HepG2 (cell line): ENCODE data around the gene SNAI1. TPM values are rescaled to one million over a fixed set of nuclear protein-coding genes. Genes with fewer than 3 reads are reported as not detected.

Source experiments
- ATAC-seq: fragments of 200-7000 bp; cut with Tn5 transposase; 3 replicates; pipeline ENCODE4 v1.9.1; 2020; ENCODE audit warnings: mild to moderate bottlenecking, moderate library complexity
- BruUV-seq: library from RNA; stranded (reverse); fragments of 400-500 nt; replicated peaks from 2 replicates; lab custom pipeline; 2021; lab: Mats Ljungman, UMichigan
- CTCF ChIA-PET: fragments of 300-600 bp; formaldehyde crosslinking; extraction: SDS; loops from one replicate; lab custom pipeline; 2021; ENCODE audit warnings: low total read pairs, inconsistent platforms, low intra/inter-chr PET ratio; lab: Yijun Ruan, JAX
- POLR2A ChIA-PET: fragments of 350-600 bp; sonication (Branson Sonifier 250); formaldehyde crosslinking; loops from one replicate; lab custom pipeline; 2020; ENCODE audit warnings: antibody characterized with exemption, inconsistent platforms; lab: Yijun Ruan, JAX
- DNase-seq: peaks from one replicate; pipeline ENCODE4 v3.0.0-alpha.2; 2015; ENCODE audit warnings: low spot score
- FAIRE-seq: peaks from 3 replicates; lab custom pipeline; 2011; peaks lifted over from hg19 to GRCh38; lab: Jason Lieb, UNC
- H2AFZ ChIP-seq: one replicate; pipeline ENCODE4 v1.6.1; 2011; ENCODE audit warnings: low read length, inconsistent platforms
- H3K27ac ChIP-seq: fragments of 300-600 bp; 3 replicates; pipeline ENCODE4 v1.8.0; 2011; ENCODE audit warnings: mixed run types, mild to moderate bottlenecking, mixed read lengths, low read length, inconsistent platforms; ENCODE audit not compliant: insufficient read depth; ENCODE audit errors: extremely low read length
- H3K27me3 ChIP-seq, 2 experiments: fragments of 200-600 bp in 1 of 2; 2 replicates in 1 of 2; 3 replicates in 1 of 2; pipeline versions ENCODE4 v1.6.0 to v1.8.0; 2011; ENCODE audit warnings: low read length in 2 of 2, mild to moderate bottlenecking in 2 of 2, moderate library complexity in 2 of 2, inconsistent platforms in 1 of 2; ENCODE audit not compliant: insufficient read depth in 2 of 2, control insufficient read depth in 1 of 2
- H3K36me3 ChIP-seq, 2 experiments: fragments of 200-600 bp in 1 of 2; replicated peaks in 1 of 2; 2 replicates in 1 of 2; 3 replicates in 1 of 2; pipeline versions ENCODE4 v1.5.1 to v1.8.0; 2011; ENCODE audit warnings: low read length in 2 of 2, inconsistent platforms in 1 of 2; ENCODE audit not compliant: insufficient read depth in 2 of 2, control insufficient read depth in 1 of 2
- H3K4me1 ChIP-seq: 2 replicates; pipeline ENCODE4 v1.5.1; 2012; ENCODE audit warnings: low read length, inconsistent platforms; ENCODE audit not compliant: insufficient read depth
- H3K4me2 ChIP-seq: 2 replicates; pipeline ENCODE4 v1.6.0; 2011; ENCODE audit warnings: low read depth, low read length, inconsistent platforms
- H3K4me3 ChIP-seq, 3 experiments: fragments of 200-600 bp in 1 of 3; sonication (generic), shearing (Covaris generic) in 1 of 3; replicated peaks in 1 of 3; 2 replicates each; pipeline ENCODE4 v1.5.1; 2011 to 2016; ENCODE audit warnings: low read length in 3 of 3, inconsistent platforms in 2 of 3, low read depth in 2 of 3, mild to moderate bottlenecking in 2 of 3, control low read depth in 1 of 3, mixed read lengths in 1 of 3; ENCODE audit not compliant: insufficient read depth in 1 of 3
- H3K79me2 ChIP-seq: one replicate; pipeline ENCODE4 v1.6.1; 2011; ENCODE audit warnings: low read length, inconsistent platforms; ENCODE audit not compliant: insufficient read depth
- H3K9ac ChIP-seq: 2 replicates; pipeline ENCODE4 v1.6.0; 2011; ENCODE audit warnings: mild to moderate bottlenecking, low read depth, low read length, inconsistent platforms; ENCODE audit not compliant: insufficient read depth
- H3K9me3 ChIP-seq: 2 replicates; pipeline ENCODE4 v1.5.1; 2012; ENCODE audit warnings: mild to moderate bottlenecking, low read length
- H4K20me1 ChIP-seq: 2 replicates; pipeline ENCODE4 v1.6.0; 2011; ENCODE audit warnings: inconsistent platforms, mild to moderate bottlenecking, low read length, moderate library complexity; ENCODE audit not compliant: insufficient read depth
- ATF7-NPFF ChIP-seq: sonication (generic); formaldehyde crosslinking; IDR thresholded peaks from 2 replicates; pipeline ENCODE4 v1.8.1; 2023; ENCODE audit warnings: mild to moderate bottlenecking, low read depth, missing genetic modification reagents, moderate library complexity
- ATM ChIP-seq: fragments of 450-650 bp; IDR thresholded peaks from 2 replicates; pipeline ENCODE4 v1.7.1; 2017; ENCODE audit warnings: mild to moderate bottlenecking, borderline replicate concordance
- CBX1 ChIP-seq: IDR thresholded peaks from one replicate; pipeline ENCODE4 v1.6.1; 2016; ENCODE audit warnings: antibody characterized with exemption, low read depth
- HINFP ChIP-seq: sonication (generic); formaldehyde crosslinking; IDR thresholded peaks from 2 replicates; pipeline ENCODE4 v1.4.0; 2020; ENCODE audit warnings: low read depth, mild to moderate bottlenecking, missing genetic modification reagents
- ISX ChIP-seq: sonication (generic); formaldehyde crosslinking; conservative IDR thresholded peaks from 2 replicates; pipeline ENCODE4 v1.5.0; 2020; ENCODE audit warnings: missing genetic modification reagents
- NFRKB ChIP-seq: fragments of 450-650 bp; IDR thresholded peaks from 2 replicates; pipeline ENCODE4 v1.6.1; 2017
- NFYC ChIP-seq: IDR thresholded peaks from 2 replicates; pipeline ENCODE4 v1.6.1; 2016; ENCODE audit warnings: missing genetic modification reagents, missing compliant biosample characterization
- SATB2 ChIP-seq: sonication (generic); formaldehyde crosslinking; IDR thresholded peaks from 2 replicates; pipeline ENCODE4 v1.5.0; 2020; ENCODE audit warnings: missing genetic modification reagents
- SETDB1 ChIP-seq: sonication (generic); formaldehyde crosslinking; IDR thresholded peaks from 2 replicates; pipeline ENCODE4 v1.5.1; 2020; ENCODE audit warnings: missing genetic modification reagents, mild to moderate bottlenecking, borderline replicate concordance
- ZFP91 ChIP-seq: sonication (generic); formaldehyde crosslinking; IDR thresholded peaks from 2 replicates; pipeline ENCODE4 v1.9.0; 2022; ENCODE audit warnings: missing genetic modification reagents, mild to moderate bottlenecking, borderline replicate concordance
- ZHX1 ChIP-seq: sonication (generic); formaldehyde crosslinking; IDR thresholded peaks from 2 replicates; pipeline ENCODE4 v1.8.1; 2022; ENCODE audit warnings: low read depth, mild to moderate bottlenecking, missing genetic modification reagents
- ZNF768 ChIP-seq: sonication (generic); formaldehyde crosslinking; IDR thresholded peaks from 2 replicates; pipeline ENCODE4 v1.4.0; 2020; ENCODE audit warnings: missing genetic modification reagents
- WGBS: methylation state at CpG from one replicate; pipeline ENCODE4 v1.1.6; 2017; ENCODE audit warnings: low lambda C conversion rate; 5-methylcytosine and 5-hydroxymethylcytosine counted together
- in situ Hi-C: cut with HindIII; loops from 2 replicates; pipeline ENCODE4 v1.10.0; 2017; ENCODE audit warnings: low pct_unique_long_range_greater_than_20kb; ENCODE audit not compliant: extremely low pct_ligation_motif_present
- intact Hi-C: fragments of 100-400 bp; cut with micrococcal nuclease; formaldehyde crosslinking; loops from one replicate; pipeline ENCODE4 v1.10.0; 2022; ENCODE audit not compliant: unreplicated experiment
- polyA plus RNA-seq, 8 experiments: library from polyadenylated mRNA; depleted of rRNA in 3 of 8; stranded (reverse) in 7 of 8; unstranded in 1 of 8; fragments of >200 nt; fragmentation: Illumina TruSeq in 4 of 8; extraction: Trizol in 4 of 8; gene quantifications; 2 replicates each; pipeline versions ENCODE4 v1.2.1 to v1.2.3, GENCODE V29; 2011 to 2016; ENCODE audit warnings: low read depth in 4 of 8, missing spikeins in 1 of 8, mixed read lengths in 1 of 8; ENCODE audit not compliant: insufficient read depth in 1 of 8
- total RNA-seq, 5 experiments: library from RNA; depleted of rRNA; stranded (reverse); fragments of >200 nt; fragmentation: Illumina TruSeq; extraction: Trizol; gene quantifications; 2 replicates each; pipeline ENCODE4 v1.2.3, GENCODE V29; 2016; ENCODE audit warnings: low read depth in 1 of 5
- TF ChIP-seq, protein P1 (sequence below): sonication (generic); formaldehyde crosslinking; conservative IDR thresholded peaks from 2 replicates; pipeline ENCODE4 v1.4.0; 2020; ENCODE audit warnings: missing genetic modification reagents

The SNAI1 gene
- total and polyA plus RNA-seq, 2 of the 13 experiments (the other 11 are each of a cell fraction or from before 2014, with no cell fraction given): 1.3 to 1.4 TPM

DNA sequence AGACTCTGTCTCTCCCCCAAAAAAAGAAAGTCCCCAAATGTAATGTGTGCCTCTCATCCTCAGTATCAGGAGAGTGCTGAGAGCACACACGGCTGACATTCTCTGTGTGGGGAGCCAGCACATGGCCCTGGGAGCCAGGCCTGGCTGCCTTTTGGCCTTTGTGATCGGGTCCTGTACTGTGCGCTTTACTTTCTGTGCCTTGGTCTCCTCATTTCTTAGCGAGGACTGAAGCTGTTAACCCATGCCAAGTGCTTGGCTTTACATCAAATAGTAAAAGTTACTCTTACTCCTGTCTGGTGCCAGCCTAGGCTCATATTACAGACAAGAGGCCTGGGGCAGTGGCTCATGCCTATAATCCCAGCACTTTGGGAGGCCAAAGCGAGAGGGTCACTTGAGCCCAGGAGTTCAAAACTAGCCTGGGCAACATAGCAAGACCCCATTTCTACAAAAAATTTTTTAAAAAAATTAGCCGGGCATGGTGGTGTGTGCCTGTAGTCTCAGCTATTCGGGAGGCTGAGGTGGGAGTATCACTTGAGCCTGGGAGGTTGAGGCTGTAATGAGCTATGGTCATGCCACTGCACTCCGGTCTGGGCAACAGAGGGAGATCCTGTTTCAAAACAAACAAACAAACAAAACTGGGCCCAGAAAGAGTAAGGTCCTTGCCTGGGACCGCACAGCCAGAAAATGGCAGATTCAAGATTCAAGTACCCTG, 50.3 kb downstream of the SNAI1 start:
- WGBS: 58% methylated on average over 9 of the region's 9 CpGs
- Histone ChIP-seq H2AFZ (no peak overlapping the region), H3K27me3 (peaks cover 3 to 11% of the 10 kb centered on the region in 2 experiments; a peak in 2 of 5 replicates), H3K9me3 (no peaks in the 10 kb centered on the region), H3K4me2 (peak overlapping the region; percentile 83), H3K36me3 (no peaks in the 10 kb centered on the region), H3K27ac (peak overlapping the region; percentile 33), H3K4me3 (peak overlapping the region; percentile 8 to 51 (median 24); a peak in 4 of 6 replicates), H3K4me1 (peaks cover 85% of the 10 kb centered on the region), H4K20me1 (no peaks in the 10 kb centered on the region), H3K9ac (peak overlapping the region; percentile 38; the same call in 1 of the 2 replicates), H3K79me2 (no peaks in the 10 kb centered on the region)
- no peak for ATAC-seq
- FAIRE-seq: no peak
- DNase-seq: no peak
- intact Hi-C loops (loop anchor here (5.0 kb wide), 1 partner anchor 51 kb away; the partner anchor contains the start of gene SNAI1), in situ Hi-C loops (no loop called here)
- ChIA-PET POLR2A (interaction anchor here (1.6 kb wide), 1 partner anchor 82 kb away, joined by 3 read pairs; no protein-coding TSS in a partner anchor), CTCF (interaction anchor here (0.6 kb wide), 1 partner anchor 50 kb away, joined by 3 read pairs; the partner anchor contains the start of gene SNAI1)
- BruUV-seq: no TSS peak
- TF ChIP-seq CBX1: no peak
- TF ChIP-seq ZFP91: 0 out of 2 replicates have a peak, but pooled peaks have one; percentile 8
- TF ChIP-seq, protein P1, sequence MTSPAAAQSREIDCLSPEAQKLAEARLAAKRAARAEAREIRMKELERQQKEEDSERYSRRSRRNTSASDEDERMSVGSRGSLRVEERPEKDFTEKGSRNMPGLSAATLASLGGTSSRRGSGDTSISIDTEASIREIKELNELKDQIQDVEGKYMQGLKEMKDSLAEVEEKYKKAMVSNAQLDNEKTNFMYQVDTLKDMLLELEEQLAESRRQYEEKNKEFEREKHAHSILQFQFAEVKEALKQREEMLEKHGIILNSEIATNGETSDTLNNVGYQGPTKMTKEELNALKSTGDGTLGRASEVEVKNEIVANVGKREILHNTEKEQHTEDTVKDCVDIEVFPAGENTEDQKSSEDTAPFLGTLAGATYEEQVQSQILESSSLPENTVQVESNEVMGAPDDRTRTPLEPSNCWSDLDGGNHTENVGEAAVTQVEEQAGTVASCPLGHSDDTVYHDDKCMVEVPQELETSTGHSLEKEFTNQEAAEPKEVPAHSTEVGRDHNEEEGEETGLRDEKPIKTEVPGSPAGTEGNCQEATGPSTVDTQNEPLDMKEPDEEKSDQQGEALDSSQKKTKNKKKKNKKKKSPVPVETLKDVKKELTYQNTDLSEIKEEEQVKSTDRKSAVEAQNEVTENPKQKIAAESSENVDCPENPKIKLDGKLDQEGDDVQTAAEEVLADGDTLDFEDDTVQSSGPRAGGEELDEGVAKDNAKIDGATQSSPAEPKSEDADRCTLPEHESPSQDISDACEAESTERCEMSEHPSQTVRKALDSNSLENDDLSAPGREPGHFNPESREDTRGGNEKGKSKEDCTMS (CRISPR knock-in tag): no peak
- TF ChIP-seq ATF7-NPFF (CRISPR knock-in tag): peak; percentile 47; the same call in 1 of the 2 replicates
- TF ChIP-seq ATM: no peak
- no peak for TF ChIP-seq HINFP (CRISPR knock-in tag)
- peak; percentile 48; the same call in 1 of the 2 replicates for TF ChIP-seq ZNF768 (CRISPR knock-in tag)
- no peak for TF ChIP-seq ISX (CRISPR knock-in tag)
- TF ChIP-seq NFYC (CRISPR knock-in tag): no peak
- no peak for TF ChIP-seq SATB2 (CRISPR knock-in tag)
- no peak for TF ChIP-seq ZHX1 (CRISPR knock-in tag)
- TF ChIP-seq SETDB1 (CRISPR knock-in tag): 0 out of 2 replicates have a peak, but pooled peaks have one; percentile 39
- no peak for TF ChIP-seq NFRKB
